ENCODE results near the gene DNAL1. TPM values are rescaled to one million over a fixed set of nuclear protein-coding genes. Genes with fewer than 3 reads are reported as not detected.

The DNAL1 gene
- 11.7 and 29.4 TPM in 2 replicates for total RNA-seq (ENCODE audit: low replicate concordance)

- peak within 1 kb of the TSS; percentile 97 for H3K4me3 Mint-ChIP-seq
- H3K27ac Mint-ChIP-seq: peak within 1 kb of the TSS; percentile 89
- Histone ChIP-seq H3K9ac (no peak within 1 kb of the TSS), H4K20me1 (ENCODE audit: low read depth) (no peaks in the 10 kb centered on the region), H3K9me3 (ENCODE audit: low read depth) (no peaks in the 10 kb centered on the region), H3K79me2 (ENCODE audit: low read depth) (peaks cover 10% of the 10 kb centered on the region), H3K4me1 (peaks cover 6% of the 10 kb centered on the region), H3K27me3 (no peaks in the 10 kb centered on the region), H3K4me3 (peak within 1 kb of the TSS; percentile 87), H3K27ac (peak within 1 kb of the TSS; percentile 74), H3K4me2 (peak within 1 kb of the TSS; percentile 89), H2AFZ (replicated peaks) (peak within 1 kb of the TSS; percentile 91), H3F3A (ENCODE audit: low read depth) (peaks cover 14% of the 10 kb centered on the region), H3K36me3 (no peaks in the 10 kb centered on the region)
- peaks cover 24% of the 10 kb centered on the region for H3K4me1 Mint-ChIP-seq
- peaks cover 5% of the 10 kb centered on the region for H3K27me3 Mint-ChIP-seq (ENCODE audit: insufficient read depth, low read depth)
- DNase-seq (ENCODE audit: low spot score): peak; percentile 97
- H3K36me3 Mint-ChIP-seq: no peaks in the 10 kb centered on the region
- TF ChIP-seq EZH2 (IDR thresholded peaks at IDR 0.05) (peak; percentile 53), EZH2phosphoT487 (IDR thresholded peaks at IDR 0.05) (no peak), CTCF (IDR thresholded peaks at IDR 0.05) (no peak)
- H3K9me3 Mint-ChIP-seq: no peaks in the 10 kb centered on the region
Observed at GRCh38 chr14:73644531-73645247, at the start of gene DNAL1. Gene DNAL1, plus strand, starts transcription at chr14:73644986. Its CDS starts 54 bp downstream, at chr14:73645040.

- H3K36me3 Mint-ChIP-seq: no peaks in the 10 kb centered on the region
Observed at GRCh38 chr14:73599499-73599898, 45.3 kb upstream of the DNAL1 start.

GRCh38 chr14:73602994-73603393 lies 41.8 kb upstream of the DNAL1 start:
- Histone ChIP-seq H3K27ac (no peak overlapping the region), H3K4me1 (no peaks in the 10 kb centered on the region), H3K4me2 (no peak overlapping the region), H4K20me1 (ENCODE audit: low read depth) (no peaks in the 10 kb centered on the region), H3K9me3 (ENCODE audit: low read depth) (no peaks in the 10 kb centered on the region), H3F3A (ENCODE audit: low read depth) (no peaks in the 10 kb centered on the region), H3K4me3 (no peak overlapping the region), H3K36me3 (no peaks in the 10 kb centered on the region), H2AFZ (replicated peaks) (no peak overlapping the region), H3K79me2 (ENCODE audit: low read depth) (no peaks in the 10 kb centered on the region), H3K27me3 (no peaks in the 10 kb centered on the region), H3K9ac (no peak overlapping the region)
- Mint-ChIP-seq H3K36me3 (no peaks in the 10 kb centered on the region), H3K27me3 (ENCODE audit: insufficient read depth, low read depth) (no peaks in the 10 kb centered on the region), H3K27ac (no peak overlapping the region), H3K9me3 (peaks cover 13% of the 10 kb centered on the region), H3K4me1 (peaks cover 8% of the 10 kb centered on the region), H3K4me3 (no peak overlapping the region)
- TF ChIP-seq EZH2 (IDR thresholded peaks at IDR 0.05) (no peak), CTCF (IDR thresholded peaks at IDR 0.05) (no peak), EZH2phosphoT487 (IDR thresholded peaks at IDR 0.05) (no peak)
- DNase-seq (ENCODE audit: low spot score): no peak

More at GRCh38 chr14:73599499-73599898, 45.3 kb upstream of the DNAL1 start:
- Histone ChIP-seq H4K20me1 (ENCODE audit: low read depth) (no peaks in the 10 kb centered on the region), H3K4me3 (no peak overlapping the region), H3K27me3 (no peaks in the 10 kb centered on the region), H3K9me3 (ENCODE audit: low read depth) (no peaks in the 10 kb centered on the region), H3K27ac (no peak overlapping the region), H2AFZ (replicated peaks) (no peak overlapping the region), H3K36me3 (no peaks in the 10 kb centered on the region), H3K79me2 (ENCODE audit: low read depth) (no peaks in the 10 kb centered on the region), H3K4me2 (no peak overlapping the region), H3K9ac (no peak overlapping the region), H3F3A (ENCODE audit: low read depth) (no peaks in the 10 kb centered on the region), H3K4me1 (no peaks in the 10 kb centered on the region)
- TF ChIP-seq EZH2 (IDR thresholded peaks at IDR 0.05): no peak
- TF ChIP-seq CTCF (IDR thresholded peaks at IDR 0.05): no peak
- TF ChIP-seq EZH2phosphoT487 (IDR thresholded peaks at IDR 0.05): no peak
- no peak for DNase-seq (ENCODE audit: low spot score)
- no peak overlapping the region for H3K4me3 Mint-ChIP-seq
- peaks cover 8% of the 10 kb centered on the region for H3K4me1 Mint-ChIP-seq
- H3K9me3 Mint-ChIP-seq: no peaks in the 10 kb centered on the region
- H3K27ac Mint-ChIP-seq: no peak overlapping the region
- H3K27me3 Mint-ChIP-seq (ENCODE audit: insufficient read depth, low read depth): peaks cover 2% of the 10 kb centered on the region
